Measurements from ENCODE around the gene INTS1.

Gene INTS1

GRCh38 chr7:1431226-1431625, 73.0 kb downstream of the INTS1 start:
- DNase-seq (ENCODE audit: low spot score), result no peak

GRCh38 chr7:1430056-1430845, 73.9 kb downstream of the INTS1 start:
- DNase-seq (ENCODE audit: low spot score), result no peak

GRCh38 chr7:1428941-1429501, 75.2 kb downstream of the INTS1 start:
- no peak for DNase-seq (ENCODE audit: low spot score)

GRCh38 chr7:1427064-1427657, 77.0 kb downstream of the INTS1 start:
- no peak for DNase-seq (ENCODE audit: low spot score)

GRCh38 chr7:1426474-1426873, 77.7 kb downstream of the INTS1 start:
- DNase-seq (ENCODE audit: low spot score), result no peak

- peak; percentile 54 for DNase-seq (ENCODE audit: low spot score)
Observed at GRCh38 chr7:1425292-1426136, 78.7 kb downstream of the INTS1 start.

- DNase-seq (ENCODE audit: low spot score), result no peak
Observed at GRCh38 chr7:1424041-1424440, 80.1 kb downstream of the INTS1 start.

GRCh38 chr7:1423264-1423811, 80.9 kb downstream of the INTS1 start:
- DNase-seq (ENCODE audit: low spot score), result no peak

GRCh38 chr7:1422512-1423263, 81.5 kb downstream of the INTS1 start:
- no peak for DNase-seq (ENCODE audit: low spot score)

GRCh38 chr7:1421946-1422345, 82.2 kb downstream of the INTS1 start:
- DNase-seq (ENCODE audit: low spot score), result no peak

- DNase-seq (ENCODE audit: low spot score), result no peak
Observed at GRCh38 chr7:1421020-1421790, 83.0 kb downstream of the INTS1 start.
